ENCODE measurements around the gene PACRGL. TPM values are rescaled to one million over a fixed set of nuclear protein-coding genes. Genes with fewer than 3 reads are reported as not detected.
"Not testable (repeated sequence)": the region's sequence is repeated elsewhere in the genome, so short reads cannot be mapped to it uniquely, and the experiment has no call there.

The PACRGL gene
- total RNA-seq, 1 donor from 2014 or later: 14.8 TPM

DNA sequence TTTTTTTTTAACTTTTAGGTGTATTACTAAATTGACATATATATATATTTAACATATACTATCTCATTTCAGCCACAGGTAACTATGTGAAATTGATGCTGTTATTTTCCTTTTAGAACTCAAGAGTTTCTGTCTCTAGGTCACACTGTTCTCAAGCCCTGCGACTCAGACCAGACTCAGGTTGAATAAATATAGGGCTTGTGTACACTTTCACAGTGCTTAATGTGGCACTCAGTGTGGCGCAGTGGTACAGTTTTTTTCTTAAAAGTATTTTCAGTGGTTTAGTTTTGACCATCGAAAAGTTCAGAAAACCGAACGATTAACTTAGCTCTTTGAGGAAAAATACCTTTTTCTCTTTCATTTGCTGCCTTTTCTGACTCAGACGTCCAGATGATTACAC lies 24.7 kb downstream of the PACRGL start:
- ATAC-seq: no peak

DNA sequence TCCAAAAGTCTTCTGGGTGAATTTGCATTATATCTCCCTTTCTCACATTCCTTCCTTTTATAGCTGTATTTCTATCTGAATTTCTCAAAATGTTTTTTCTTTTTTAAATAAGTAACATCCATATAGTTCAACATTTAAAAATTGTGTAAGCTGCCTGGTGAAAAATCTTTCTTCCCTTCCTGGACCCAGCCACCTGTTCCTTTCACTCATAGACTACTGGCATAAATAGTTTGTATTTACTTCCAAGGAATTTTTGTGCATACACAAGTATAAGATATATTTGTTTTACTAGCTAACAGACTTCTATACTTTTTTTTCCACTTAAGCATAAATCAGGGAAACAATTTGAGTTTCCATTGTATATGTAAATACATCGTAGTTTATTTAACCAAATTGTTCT lies 35.7 kb downstream of the PACRGL start:
- ATAC-seq: no peak

DNA sequence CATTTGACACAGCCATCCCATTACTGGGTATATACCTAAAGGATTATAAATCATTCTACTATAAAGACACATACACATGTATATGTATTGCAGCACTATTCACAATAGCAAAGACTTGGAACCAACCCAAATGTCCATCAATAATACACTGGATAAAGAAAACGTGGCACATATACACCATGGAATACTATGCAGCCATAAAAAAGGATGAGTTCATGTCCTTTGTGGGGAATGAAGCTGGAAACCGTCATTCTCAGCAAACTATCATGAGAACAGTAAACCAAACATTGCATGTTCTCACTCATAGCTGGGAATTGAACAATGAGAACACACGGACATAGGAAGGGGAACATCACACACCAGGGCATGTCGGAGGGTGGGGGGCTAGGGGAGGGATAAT lies 45.7 kb downstream of the PACRGL start:
- not testable (repeated sequence) for ATAC-seq

DNA sequence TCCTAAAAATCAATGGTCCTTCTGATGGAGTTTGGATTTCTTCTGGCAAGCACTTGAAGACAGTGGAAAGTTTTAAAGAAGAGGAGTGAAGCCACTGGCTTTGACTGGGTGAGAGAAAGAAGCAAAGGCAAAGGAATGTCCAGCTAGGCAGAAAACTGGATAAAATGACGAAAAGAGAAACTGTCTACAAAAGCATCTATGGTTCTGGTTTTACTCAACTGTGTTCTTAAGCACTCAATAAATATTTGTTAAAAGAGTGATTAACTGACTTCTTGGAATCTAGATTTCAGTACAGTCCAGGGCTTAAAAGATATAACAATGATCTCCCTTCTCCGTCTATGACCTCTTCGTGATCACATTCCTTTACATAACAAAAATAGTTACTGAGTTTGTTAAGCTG lies 52.4 kb downstream of the PACRGL start:
- no peak for ATAC-seq

DNA sequence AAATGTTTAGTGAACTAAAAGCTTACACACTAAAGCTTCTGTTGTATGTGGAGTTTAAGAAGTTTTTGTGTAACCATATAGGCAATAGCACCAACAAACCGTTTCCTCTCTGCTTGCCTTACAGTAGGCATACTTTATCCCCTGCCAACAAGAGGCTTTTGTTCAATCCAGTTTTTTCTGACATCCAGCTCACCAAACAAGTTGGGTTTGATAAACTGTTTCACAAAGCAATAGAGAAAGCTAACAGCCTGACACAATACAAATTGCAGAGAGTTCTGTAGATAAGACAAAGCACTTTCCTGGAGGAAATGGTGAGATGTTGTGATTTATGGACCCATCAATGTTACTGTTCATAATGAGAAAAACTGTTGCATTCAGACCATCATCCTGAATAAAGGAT lies 53.8 kb downstream of the PACRGL start:
- no peak for ATAC-seq

DNA sequence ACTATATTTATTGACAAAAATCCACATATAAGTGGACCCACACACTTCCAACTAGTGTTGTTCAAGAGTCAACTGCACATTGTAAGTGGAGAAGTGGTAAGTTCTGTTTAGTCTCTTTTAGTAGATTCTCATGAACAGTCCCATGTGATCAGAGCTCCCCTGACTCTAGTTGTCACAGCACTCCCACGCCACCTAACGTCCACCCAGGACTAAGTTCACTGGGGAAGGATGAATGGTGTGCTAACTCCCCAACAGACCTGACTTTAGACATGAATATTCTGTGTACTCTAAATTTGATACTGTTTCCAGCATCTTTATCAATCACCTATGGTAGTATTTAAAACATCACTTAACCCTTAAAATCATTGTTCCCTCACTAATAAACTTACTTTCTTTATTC lies 59.8 kb downstream of the PACRGL start:
- no peak for ATAC-seq

DNA sequence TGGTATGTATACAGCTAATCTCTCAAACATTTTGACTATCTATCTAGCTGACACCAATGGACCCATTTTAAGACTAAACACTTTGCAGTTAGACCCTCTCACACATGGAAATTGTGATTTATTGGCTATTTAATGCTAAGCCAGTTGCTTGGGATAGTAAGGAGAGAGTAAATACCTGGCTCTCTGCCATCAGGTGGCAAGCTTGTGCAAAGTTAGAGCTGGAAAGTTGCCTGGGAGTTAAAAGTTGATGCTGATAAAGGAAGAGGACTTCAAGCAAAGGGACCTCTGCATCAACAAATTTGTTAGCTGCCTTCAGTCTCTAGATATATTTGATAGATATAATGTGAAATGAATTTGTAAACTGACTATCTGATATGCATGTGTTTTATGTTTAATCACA lies 61.1 kb downstream of the PACRGL start:
- ATAC-seq: no peak

DNA sequence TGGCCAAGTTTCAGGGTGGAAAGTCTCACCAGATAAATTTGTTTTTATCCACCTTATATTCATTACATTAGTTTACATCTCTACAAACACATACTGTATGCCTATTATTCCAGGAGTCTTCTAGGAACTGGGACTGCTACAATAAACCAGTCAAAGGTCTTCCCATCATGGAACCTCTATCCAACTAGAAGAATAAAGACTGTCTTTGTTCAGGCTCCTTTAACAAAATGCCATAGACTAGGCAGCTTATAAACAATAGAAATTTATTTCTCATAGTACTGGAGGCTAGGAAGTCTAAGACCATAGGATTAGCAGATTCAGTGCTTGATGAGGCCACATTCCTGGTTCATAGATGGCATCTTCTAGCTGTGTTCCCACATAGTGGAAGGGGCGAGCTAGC lies 61.6 kb downstream of the PACRGL start:
- no peak for ATAC-seq

DNA sequence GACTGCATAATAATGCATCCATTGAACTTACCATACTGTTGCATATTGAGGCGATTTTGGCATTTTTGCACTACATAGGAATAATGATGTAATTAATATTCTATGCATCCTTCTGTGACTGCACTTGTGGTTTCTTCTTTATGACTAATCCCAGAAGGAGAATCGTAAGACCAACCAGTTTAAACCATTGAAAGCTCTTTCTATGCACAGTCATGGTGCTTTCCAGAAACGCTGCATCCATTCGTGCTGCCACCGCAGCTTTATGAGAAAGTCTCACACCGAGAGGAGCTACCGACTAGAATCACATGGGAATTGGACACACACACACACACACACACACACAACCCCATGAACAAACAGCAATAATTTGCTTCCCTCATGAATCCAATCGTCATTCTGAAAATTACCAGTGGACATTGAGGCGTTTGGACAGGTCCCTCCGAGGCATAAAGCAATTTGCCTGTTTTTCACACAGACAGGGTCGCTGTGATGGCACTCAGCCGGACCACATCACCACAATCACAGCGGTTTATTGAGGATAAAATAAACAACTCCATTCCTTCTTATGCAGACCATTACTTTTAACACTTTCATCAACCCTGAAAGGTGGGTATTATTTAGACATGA lies 64.2 kb downstream of the PACRGL start:
- no peak for ATAC-seq

DNA sequence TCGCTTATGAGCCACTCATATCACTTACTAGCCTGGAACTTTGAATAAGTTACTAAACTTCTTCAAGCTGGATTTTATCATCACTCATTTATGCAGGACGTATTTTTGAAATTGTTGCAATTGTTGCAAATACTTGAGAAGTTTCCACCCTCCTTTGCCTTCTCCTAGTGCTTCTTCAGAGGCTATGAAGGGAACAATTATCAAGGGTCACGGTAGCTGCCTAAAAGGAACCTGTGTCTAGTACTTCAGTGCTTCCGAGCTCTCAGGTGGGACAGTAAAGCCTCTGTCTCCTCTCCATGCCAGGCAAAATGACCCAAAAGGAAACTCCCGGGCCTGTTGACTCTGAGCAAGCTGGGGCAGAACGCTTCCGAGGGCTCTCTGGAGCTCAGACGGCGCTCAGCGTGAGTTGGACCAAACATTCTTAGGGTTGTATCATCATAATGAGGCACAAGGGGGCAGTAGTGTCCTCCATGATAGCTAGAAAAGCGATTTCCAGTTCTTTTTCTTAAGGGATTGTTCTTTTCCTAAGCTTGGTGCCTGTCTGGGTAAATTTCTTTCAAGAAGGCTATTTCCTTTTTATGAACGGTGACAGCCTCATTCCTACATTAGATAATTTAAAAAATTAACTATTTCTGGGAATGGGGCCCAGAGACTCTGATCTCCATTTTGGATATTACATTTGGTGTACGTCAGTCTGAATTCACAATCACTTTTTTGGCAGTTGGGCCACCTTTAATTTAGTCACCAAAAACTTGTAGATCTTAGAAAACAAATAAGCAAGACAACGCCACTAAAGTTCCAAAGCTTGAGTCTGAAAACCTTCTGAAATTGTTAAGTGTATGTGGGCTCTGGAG lies 73.1 kb downstream of the PACRGL start:
- peak; percentile 77 for ATAC-seq

DNA sequence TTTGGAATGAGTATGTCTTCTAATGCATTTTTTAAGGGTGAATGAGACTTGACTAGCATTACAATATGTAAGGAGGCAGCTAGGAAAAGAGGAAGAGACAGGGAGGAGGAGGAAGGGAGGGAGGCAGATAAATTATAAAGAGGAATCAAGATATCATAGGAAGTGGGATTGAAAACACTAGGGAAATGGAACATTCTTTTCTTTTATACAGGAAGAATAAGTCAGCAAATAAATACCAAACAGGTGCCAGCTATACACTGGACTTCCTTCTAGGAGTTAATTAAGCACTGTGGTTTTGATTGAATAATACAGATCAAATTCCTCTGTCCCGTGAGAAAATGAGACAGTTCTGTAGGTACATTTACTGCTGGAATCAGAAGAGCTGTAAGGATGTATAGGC lies 78.6 kb downstream of the PACRGL start:
- ATAC-seq: no peak

DNA sequence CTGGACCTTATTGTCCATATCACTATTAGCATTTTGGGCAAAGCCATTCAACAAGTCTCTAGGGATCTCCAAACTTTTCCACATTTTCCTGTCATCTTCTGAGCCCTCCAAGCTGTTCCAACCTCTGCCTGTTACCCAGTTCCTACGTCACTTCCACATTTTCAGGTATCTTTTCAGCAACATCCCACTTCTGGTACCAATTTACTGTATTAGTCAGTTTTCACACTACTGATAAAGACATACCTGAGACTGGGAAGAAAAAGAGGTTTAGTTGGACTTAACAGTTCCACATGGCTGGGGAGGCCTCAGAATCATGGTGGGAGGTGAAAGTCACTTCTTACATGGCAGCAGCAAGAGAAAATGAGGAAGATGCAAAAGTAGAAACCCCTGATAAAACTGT lies 82.9 kb downstream of the PACRGL start:
- not testable (repeated sequence) for ATAC-seq

DNA sequence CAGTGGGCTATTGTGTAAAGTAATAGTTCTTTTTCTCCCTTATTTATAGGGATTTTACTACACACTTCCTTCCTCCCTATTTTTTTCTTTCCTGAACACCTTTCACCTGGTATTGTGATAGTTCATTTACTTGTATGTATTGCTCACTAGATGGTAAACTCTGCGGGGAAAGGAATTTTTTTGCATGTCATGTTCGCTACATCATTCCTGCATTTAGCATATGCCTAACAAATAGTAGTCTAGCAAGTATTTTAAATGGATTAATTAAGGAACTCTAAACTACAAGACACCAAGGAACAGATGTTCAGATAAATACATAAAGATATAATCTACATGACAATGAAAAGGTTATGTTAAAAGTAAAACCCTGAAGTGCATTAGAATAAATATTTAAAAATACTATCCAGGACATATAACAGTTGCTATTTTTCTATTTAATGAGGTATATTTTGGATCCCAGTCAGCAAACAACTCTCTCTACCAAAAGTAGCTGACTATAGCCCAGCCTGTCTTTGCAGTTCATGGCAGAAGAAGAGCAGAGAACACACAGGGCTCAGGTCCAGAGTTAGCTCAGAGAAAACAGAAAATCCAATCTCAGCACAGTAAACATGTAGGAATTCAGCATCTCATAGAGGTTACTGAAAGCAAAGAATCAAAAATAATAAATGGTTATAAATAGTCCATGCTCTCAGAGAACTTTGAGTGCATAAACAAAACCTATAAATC lies 87.8 kb downstream of the PACRGL start:
- ATAC-seq: no peak
